ENCODE data around the gene ANKRA2. TPM values are rescaled to one million over a fixed set of nuclear protein-coding genes. Genes with fewer than 3 reads are reported as not detected.

ANKRA2 gene
- 21.0 and 41.5 TPM in 2 replicates for total RNA-seq (2014; rRNA removed; shearing (Covaris generic))

DNA sequence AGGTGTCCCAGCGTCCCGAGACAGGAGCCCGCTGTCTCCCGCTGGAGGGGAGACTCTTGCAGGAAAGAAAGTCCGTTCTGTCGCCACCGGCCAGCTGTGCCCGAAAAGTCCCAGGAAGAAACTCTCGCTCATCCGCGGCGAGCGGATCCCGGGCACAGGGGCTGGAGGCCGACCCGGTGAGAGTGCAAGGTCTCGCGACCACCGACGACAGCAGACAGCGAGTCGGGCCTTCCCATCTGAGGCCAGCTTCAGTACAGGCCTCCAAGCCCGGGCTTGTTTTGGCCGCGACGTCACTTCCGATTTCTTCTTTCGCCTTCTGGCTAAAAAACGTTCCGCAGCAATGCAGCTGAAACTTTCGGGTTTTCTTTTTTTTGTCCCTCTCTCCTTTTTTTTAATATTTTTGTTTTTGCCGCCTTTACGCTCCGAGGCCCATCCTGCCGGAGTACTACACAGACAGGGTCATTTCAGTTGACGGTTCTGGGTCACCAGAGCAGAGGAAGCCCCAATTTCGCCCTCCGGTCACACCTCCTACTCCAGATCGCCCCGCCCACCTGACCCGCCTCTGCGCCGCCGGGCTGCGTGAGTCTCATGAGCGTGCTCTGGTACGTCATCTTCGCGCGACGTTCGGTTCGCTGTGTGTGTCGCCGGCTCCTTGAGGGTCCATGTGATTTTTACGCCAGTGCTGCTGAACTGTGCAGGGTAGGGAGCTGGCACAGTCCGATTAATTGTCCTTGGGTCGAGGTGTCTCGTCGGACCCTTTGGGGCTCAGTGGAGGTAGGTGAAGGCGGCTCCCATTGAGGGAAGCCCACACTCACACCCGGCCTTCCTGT, at the start of gene ANKRA2, which contains the start of gene UTP15:
Gene ANKRA2 (minus strand): TSS at position 501 of the 830 bp plus-strand sequence. CDS start 2,758 bp downstream, outside the sequence.
Gene UTP15 (plus strand): TSS at position 605 of the 830 bp plus-strand sequence. CDS start 1,602 bp downstream, outside the sequence.
- peak; percentile 94 for DNase-seq (ENCODE audit: low spot score)

DNA sequence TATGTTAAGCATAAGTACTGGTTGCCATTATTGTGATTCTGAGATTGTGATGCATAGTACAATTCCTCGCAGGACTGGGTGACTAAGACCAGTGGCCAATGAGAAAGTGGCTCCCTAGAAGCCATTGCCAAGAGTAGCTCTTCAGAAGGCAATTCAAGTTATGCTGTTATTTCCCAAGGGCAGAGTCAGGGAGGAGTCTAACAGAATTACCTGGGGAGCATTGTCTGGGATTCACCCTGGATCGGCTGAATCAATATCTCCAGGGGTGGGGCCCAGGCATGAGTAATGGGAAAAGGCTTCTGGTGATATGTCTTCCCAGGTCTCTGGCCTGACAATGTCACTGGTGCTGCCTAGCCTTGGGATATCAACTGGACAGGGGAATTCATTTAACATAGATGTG, 49.6 kb upstream of the ANKRA2 start:
- peak; percentile 16 for DNase-seq (ENCODE audit: low spot score)

- no peak for DNase-seq (ENCODE audit: low spot score)
These were observed 47.4 kb upstream of the ANKRA2 start for GRCh38 chr5:73612799-73613198.

GRCh38 chr5:73607228-73607627, 41.8 kb upstream of the ANKRA2 start:
- no peak for DNase-seq (ENCODE audit: low spot score)

DNA sequence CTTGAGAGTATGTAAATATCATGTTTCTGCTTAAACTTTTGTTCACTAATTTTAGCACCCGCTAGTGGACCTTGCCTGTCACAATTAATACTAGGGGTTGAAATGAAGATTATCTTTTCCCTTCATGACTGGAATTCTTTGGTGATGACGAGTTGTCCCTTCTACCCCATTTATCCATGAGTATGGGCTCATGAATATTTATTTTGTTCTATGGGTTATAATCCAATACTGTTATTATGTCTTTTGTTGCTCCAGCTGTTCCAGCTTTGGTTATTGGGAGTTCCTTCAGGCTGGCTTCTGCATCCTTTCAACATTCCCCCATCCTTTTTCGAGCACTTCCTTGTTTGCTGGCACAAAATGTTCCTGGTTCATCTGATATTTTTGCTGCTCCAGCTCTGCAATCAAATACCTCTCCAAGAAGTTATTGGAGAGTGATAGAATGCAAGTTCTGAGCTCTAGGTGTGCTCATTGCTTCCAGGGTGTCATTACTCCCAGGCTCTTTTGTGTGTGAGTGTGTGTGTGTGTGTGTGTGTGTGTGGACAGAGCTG, 40.8 kb upstream of the ANKRA2 start:
- DNase-seq (ENCODE audit: low spot score) = no peak

- peak; percentile 52 for DNase-seq (ENCODE audit: low spot score)
These were observed 40.0 kb upstream of the ANKRA2 start for GRCh38 chr5:73605223-73606087.

- DNase-seq (ENCODE audit: low spot score) = no peak
These were observed 38.6 kb upstream of the ANKRA2 start for GRCh38 chr5:73603998-73604397.

DNA sequence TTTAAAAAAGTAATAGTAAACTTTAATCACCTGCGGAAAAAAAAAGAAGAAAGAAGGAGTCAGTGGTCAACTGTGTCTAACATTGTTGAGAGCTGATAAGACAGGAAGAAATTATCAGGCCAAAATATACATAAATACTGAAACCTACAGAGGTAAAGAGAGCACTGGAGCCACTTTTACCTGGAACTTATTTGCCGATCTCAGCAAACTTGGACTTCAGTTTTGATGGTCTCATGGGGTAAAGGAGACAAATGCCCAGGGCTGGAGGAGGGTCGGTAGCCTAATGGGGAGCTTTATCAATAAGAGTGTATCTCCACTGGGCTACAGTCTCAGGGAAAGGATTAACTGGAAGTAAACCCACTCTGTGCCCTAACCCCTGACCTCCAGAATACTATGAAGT, 33.9 kb upstream of the ANKRA2 start:
- DNase-seq (ENCODE audit: low spot score) = no peak

DNA sequence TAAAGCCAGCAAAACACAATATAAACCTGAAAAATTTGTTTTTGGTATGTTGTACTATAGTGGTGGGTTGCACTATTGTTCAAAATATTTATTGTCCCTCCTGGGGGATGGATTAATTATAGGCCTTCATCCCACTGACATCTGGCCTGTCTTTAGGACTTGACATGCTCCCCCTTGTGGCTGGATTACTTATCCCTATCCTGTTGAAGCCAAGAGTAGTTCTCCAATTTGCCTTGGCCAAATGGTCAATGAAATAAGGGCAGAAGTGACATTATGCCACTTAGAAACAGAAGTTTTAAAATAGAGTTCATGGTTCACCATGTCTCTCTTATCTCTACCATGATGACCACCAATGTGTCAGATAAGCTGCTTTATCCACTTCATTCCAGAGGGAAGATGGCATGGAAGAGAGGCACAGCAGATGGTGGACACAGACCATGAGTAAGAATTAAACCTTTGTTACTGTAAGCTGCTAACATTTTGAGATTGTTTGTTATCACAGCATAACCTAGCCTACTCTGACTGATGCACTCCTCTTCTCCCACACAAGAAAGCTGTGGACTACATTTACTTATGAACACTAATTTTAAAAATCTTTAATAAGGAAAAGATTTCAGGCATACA, 31.4 kb upstream of the ANKRA2 start:
- peak; percentile 51 for DNase-seq (ENCODE audit: low spot score)

DNA sequence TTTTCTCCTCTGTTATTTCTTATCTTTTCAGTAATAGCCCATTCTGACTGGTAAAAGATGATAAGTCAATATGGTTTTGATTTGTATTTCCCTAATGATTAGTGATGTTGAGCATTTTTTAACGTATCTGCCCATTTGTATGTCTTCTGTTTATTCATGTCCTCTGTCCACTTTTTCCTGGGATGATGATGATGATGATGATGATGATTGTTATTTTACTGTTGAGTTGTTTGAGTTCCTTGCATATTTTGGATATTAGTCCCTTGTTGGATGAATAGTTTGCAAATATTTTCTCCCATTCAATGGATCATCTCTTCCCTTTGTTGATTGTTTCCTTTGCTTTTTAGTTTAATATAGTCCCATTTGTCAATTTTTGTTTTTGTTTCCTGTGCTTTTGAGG, 27.1 kb upstream of the ANKRA2 start:
- DNase-seq (ENCODE audit: low spot score) = peak; percentile 65

DNA sequence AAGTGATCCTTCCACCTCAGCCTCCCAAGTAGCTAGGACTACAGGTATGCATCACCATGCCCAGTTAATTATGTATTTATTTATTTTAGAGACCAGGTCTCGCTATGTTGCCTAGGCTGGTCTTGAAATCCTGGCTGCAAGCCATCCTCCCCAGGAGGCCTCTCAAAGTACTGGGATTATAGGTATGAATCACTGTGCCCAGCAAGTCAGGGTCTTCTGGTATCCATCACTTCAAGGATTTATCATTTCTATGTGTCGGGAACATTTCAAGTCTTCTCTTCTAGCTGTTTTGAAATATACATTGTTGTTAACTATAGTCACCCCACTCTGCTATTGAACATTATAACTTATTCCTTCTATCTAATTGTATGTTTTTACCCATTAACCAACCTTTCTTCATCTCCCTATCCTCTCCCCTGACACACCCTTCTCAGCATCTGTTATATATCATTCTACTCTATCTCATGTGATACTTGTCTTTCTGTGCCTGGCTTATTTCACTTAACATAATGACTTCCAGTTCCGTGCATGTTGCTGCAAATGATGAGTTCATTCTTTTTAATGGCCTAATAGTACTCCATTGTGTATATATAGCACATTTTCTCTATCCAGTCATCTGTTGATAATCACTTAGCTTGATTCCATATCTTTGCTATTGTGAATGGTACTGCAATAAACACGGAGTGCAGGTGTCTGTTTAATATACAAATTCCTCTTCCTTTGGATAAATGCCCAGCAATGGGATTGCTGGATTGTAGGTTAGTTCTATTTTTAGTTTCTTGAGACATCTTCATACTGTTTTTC, 26.5 kb upstream of the ANKRA2 start:
- peak; percentile 79 for DNase-seq (ENCODE audit: low spot score)

DNA sequence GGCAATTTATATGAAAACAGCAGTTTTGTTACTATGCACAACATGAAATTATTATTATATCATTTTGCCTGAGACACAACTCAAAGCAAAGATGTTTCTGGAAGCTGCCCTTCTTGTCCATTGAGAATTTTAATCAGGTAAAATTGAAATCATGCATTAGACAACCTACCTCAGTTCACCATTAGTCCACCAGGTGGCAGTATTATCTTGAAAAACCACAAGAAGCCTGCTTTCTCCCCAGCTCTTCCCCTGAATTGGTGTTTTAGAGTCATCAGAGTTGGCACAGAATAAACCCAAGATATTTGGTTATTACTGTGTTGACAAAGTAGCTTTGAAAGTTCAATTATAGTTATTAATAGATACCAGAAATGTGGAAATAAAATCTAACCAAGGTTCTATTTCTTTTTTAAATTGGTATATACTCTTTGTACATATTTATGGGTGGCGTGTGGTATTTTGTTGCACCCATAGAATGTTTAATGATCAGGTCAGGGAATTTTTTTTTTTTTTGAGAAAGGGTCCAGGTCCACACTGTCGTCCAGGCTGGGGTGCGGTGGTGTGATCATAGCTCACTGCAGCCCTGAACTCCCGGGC, 25.8 kb upstream of the ANKRA2 start:
- peak; percentile 88 for DNase-seq (ENCODE audit: low spot score)

- DNase-seq (ENCODE audit: low spot score) = no peak
These were observed 22.5 kb upstream of the ANKRA2 start for GRCh38 chr5:73587923-73588322.

DNA sequence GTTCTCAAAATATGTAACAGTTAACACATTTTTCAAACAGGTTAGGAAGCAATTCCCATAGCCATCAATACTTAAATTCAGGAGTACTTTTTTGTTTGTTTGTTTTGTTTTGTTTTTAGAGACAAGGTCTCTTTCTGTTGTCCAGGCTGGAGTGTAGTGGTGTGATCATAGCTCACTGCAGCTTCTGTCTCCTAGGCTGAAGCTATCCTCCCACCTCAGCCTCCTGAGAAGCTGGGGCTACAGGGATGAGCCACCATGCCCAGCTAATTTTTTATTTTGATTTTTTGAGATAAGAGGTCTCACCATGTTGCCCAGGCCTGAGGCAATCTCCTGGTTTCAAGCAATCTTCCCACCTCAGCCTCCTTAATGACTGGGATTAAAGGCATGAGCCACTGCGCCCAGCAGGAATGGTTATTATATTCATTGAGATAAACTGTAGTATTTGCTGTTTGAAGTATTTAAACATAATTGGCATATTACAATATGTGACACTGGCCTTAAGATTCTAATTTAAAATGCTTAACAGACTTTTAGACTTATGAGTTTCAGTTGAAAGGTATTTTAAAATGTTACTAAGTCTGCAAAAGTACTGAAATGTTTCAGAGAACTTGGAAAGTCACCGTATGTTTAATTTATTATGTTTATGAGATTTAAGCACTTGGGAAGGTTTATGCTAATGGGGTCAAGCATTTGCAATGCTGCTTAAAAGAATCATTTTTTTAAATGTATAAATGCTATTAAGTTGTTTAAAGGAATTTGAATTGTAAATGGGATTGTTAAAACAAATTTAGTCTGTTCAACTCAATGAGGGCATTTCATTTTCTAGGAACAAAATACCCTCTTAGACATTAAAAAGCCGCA, 17.1 kb upstream of the ANKRA2 start:
- DNase-seq (ENCODE audit: low spot score) = no peak

DNA sequence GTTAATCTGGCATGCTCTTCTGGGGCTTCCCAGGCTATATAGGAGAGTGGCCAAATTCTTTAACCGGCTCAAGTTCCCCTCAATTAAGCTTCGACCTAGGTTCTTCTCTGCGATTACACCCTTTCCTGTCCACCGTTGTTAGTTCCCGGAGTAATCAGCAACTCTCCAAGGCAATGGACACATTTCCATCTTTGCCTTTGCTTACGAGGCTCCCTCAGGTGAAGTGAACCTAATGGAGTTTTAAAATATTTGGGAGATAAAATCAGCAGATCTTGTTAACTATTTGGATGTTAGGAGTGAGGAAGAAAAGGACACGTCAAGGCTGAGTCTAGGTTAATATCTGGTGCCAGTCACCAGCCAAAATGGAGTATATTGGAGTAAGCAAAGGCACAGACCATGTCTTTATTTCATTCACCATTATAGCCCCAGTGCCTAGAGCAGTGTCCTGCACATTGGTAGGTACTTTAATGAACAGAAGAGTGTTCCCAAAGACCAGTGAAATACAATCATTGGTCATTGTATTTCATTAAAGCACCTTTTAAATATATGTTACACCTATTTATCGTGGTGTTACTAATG, 619 bp upstream of the ANKRA2 start:
- no peak for DNase-seq (ENCODE audit: low spot score)

- no peak for DNase-seq (ENCODE audit: low spot score)
These were observed 764 bp downstream of the ANKRA2 start for GRCh38 chr5:73564675-73565074.

GRCh38 chr5:73564018-73564417, 1.4 kb downstream of the ANKRA2 start:
- DNase-seq (ENCODE audit: low spot score) = no peak

DNA sequence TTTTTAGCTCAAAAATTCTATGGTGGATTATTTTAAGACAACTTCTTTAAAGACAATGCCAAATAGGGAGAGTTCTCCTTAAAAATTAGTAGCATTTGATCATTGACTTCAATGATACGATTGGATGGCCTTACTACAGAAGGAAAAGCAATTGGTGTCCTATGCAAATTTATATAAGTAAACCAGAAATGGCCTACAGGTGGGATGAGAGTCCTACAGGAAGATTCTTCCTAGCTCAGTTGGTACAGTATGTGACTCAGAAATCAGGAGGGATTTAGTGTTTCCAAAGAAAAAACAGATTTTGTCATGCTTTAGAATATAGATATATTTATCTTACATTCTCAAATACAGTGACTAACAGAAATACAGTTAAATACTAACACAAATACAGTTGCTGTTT, 6.5 kb downstream of the ANKRA2 start:
- DNase-seq (ENCODE audit: low spot score) = no peak

- no peak for DNase-seq (ENCODE audit: low spot score)
These were observed 12.8 kb downstream of the ANKRA2 start for GRCh38 chr5:73552642-73553041.
